ENCODE measurements around the gene GAK.

- TF ChIP-seq EZH2phosphoT487 (conservative IDR thresholded peaks at IDR 0.05; ENCODE audit: low read length) (no peak), CTCF (IDR thresholded peaks at IDR 0.05; ENCODE audit: insufficient read depth, low read length, poor library complexity, severe bottlenecking) (no peak)
Measured at GRCh38 chr4:965766-966134, 33.6 kb upstream of the GAK start.

Measured in SU-DHL-6 (cell line).